SIG-M5 (cell line): ENCODE measurements around the gene OR2T6.
"Not testable (repeated sequence)": the region's sequence is repeated elsewhere in the genome, so short reads cannot be mapped to it uniquely, and the experiment has no call there.

Experiments used
- DNase-seq: peaks from one replicate; lab custom pipeline; 2025; lab: John Stamatoyannopoulos, UW

Gene OR2T6

DNA sequence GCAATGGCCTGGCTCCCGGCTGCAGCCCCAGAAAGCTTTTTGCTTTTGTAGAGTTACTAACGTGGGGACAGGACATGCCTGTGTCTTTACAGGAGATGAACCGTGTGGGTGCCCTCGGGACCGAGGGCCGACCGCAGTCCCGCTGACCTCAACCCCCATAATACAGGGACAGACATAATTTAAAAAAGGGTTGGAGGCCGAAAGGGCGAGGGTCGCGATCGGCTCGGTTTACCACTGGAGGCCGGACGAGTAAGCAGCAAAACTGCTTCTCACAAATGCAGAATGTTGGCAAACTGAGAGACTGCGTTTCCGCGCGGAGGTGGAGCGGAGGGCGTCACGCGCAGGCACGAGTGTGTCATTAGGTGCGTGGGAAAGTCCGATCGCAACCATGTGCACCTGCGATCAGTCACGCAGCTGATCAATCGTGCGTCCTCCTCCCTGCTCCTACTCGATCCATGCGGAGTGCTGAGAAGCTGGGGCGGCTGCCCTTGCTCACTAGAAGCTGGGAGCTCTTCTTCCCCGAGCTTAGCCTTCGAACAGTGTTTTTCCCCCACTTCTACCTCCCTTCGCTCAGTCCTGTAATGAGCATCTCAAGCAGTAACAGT, 58.4 kb downstream of the OR2T6 start:
- DNase-seq: not testable (repeated sequence)

DNA sequence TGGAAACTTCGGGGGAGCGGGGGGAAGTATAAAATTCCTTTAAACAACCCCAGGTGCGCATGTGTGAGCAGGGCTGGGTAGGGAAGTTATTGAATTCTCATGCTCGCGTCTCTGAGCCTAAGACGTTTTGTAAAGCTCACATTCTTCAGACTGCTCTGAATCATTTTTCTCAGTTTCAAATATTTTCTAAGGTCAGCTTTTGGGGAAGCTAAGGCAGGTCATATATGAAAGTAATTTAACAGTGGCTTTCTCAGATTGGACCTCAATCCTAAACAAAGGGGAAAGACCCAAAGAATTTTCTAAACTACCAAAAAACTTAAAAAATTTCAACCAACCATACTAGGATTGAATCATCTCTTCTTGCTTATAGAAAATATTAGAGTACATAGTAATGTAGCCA, 59.4 kb downstream of the OR2T6 start:
- not testable (repeated sequence) for DNase-seq

DNA sequence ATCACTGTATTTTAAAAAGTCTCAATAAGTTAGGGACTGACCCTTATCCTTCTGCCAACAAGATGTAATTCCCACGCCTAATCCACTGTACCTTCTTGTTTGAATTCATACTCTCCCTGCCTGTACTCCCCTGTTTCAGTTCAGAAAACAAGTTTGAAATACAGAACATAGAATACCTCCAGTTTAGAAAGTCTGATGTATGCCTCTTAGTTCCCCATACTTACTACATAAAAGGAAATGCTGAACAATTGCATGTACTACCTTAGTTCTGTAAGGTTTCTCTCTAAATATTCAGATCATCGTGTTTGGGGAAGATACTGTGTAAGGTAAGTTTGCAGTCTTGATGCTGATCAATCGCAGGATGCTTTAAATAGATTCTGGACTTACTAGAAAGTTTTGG, 60.8 kb downstream of the OR2T6 start:
- DNase-seq: not testable (repeated sequence)

DNA sequence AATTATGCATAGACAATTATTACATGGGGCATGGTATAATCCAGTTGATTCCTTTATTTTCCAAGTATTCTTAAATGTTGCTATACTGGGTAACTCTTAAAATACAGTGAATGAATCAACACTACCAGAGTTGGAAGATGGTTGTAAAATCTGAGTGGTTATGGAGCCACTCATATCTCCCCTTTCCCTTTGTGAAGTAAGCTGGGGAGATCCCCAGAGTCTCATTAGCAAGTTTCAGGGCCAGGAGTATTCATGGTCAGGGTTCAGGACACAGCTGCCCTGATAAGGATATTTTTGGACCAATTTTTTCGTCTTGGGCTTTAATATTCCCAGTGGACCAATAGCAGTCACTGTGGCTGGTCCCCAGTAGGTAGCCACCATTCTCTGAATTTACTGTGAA, 63.1 kb downstream of the OR2T6 start:
- not testable (repeated sequence) for DNase-seq

DNA sequence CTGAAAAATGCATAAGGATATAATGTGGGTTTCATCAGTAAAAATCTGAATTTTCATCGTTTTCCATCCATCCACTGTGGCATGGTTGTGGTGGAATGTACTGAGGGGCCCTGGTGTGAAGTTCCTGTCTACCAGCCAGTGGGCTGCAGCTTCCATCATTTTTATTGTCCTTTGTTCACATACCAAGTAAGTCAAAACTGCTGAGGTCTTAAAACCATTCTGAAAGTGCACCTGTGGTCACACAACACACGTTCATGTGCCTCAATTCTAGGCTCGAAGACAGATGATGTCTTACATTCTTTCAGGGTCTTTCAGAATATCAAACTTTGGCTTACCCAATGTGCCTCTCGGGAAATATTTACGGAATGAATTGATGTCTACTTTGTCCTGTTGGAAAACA, 63.7 kb downstream of the OR2T6 start:
- DNase-seq: not testable (repeated sequence)
